ENCODE results near the gene LGALS9.

Gene LGALS9

GRCh38 chr17:27593857-27594255 lies 37.1 kb upstream of the LGALS9 start (continued):
- TF ChIP-seq ZNF184 (tag by site-specific recombination; IDR thresholded peaks at IDR 0.05) (no peak), SCRT1 (tag by site-specific recombination; IDR thresholded peaks at IDR 0.05; ENCODE audit: borderline replicate concordance) (no peak), ZXDB (tag by site-specific recombination; IDR thresholded peaks at IDR 0.05) (no peak), ZNF335 (tag by site-specific recombination; conservative IDR thresholded peaks at IDR 0.05) (no peak), ZNF121 (tag by site-specific recombination; IDR thresholded peaks at IDR 0.05) (no peak), TRIM28 (IDR thresholded peaks at IDR 0.05; ENCODE audit: borderline replicate concordance, low read length) (no peak), ZNF211 (tag by site-specific recombination; IDR thresholded peaks at IDR 0.05; ENCODE audit: low read depth) (no peak)
- TF ChIP-seq, protein P1, sequence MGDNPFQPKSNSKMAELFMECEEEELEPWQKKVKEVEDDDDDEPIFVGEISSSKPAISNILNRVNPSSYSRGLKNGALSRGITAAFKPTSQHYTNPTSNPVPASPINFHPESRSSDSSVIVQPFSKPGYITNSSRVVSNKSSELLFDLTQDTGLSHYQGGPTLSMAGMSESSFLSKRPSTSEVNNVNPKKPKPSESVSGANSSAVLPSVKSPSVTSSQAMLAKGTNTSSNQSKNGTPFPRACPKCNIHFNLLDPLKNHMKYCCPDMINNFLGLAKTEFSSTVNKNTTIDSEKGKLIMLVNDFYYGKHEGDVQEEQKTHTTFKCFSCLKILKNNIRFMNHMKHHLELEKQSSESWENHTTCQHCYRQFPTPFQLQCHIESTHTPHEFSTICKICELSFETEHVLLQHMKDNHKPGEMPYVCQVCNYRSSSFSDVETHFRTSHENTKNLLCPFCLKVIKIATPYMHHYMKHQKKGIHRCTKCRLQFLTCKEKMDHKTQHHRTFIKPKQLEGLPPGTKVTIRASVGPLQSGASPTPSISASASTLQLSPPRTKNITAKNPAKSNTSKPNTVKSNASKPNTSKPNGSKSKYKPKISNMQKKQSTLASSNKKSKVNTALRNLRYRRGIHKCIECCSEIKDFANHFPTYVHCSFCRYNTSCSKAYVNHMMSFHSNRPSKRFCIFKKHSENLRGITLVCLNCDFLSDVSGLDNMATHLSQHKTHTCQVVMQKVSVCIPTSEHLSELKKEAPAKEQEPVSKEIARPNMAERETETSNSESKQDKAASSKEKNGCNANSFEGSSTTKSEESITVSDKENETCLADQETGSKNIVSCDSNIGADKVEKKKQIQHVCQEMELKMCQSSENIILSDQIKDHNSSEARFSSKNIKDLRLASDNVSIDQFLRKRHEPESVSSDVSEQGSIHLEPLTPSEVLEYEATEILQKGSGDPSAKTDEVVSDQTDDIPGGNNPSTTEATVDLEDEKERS (tag by site-specific recombination; IDR thresholded peaks at IDR 0.05), result no peak

- Histone ChIP-seq H3K36me3 (ENCODE audit: control insufficient read depth in 2 of 2, insufficient read depth in 1 of 2, low read length in 2 of 2) (peaks cover 0 to 53% of the 10 kb centered on the region in 2 experiments; a peak in 1 of 3 replicates), H3K4me3 (ENCODE audit: low read depth, low read length) (no peak overlapping the region), H3K4me1 (ENCODE audit: control insufficient read depth, insufficient read depth, low read length) (no peaks in the 10 kb centered on the region), H3K27ac (ENCODE audit: extremely low read depth, low read depth, low read length) (no peak overlapping the region), H3K9me3 (ENCODE audit: control insufficient read depth, insufficient read depth, low read depth, low read length) (no peaks in the 10 kb centered on the region)
- TF ChIP-seq ZNF175 (tag by site-specific recombination; IDR thresholded peaks at IDR 0.05) (no peak), ZNF658 (tag by site-specific recombination; IDR thresholded peaks at IDR 0.05) (no peak), KLF1 (tag by site-specific recombination; IDR thresholded peaks at IDR 0.05) (no peak), ZNF837 (tag by site-specific recombination; IDR thresholded peaks at IDR 0.05) (no peak), ZNF274 (IDR thresholded peaks at IDR 0.05; ENCODE audit: low read length) (no peak), ZNF274 (tag by site-specific recombination; IDR thresholded peaks at IDR 0.05; ENCODE audit: borderline replicate concordance) (no peak), ZNF211 (tag by site-specific recombination; IDR thresholded peaks at IDR 0.05; ENCODE audit: low read depth) (no peak), ZBTB8A (tag by site-specific recombination; IDR thresholded peaks at IDR 0.05) (no peak)
- ChIA-PET CTCF (interaction anchor here (1.0 to 4.3 kb wide), 5 partner anchors 8 to 358 kb away, joined by 4 to 28 read pairs (median 10); no protein-coding TSS in a partner anchor), POLR2A (interaction anchor here (0.5 kb wide), 1 partner anchor 35 kb away, joined by 3 read pairs; no protein-coding TSS in a partner anchor)
Observed at GRCh38 chr17:27595208-27595607, 35.8 kb upstream of the LGALS9 start.

DNA sequence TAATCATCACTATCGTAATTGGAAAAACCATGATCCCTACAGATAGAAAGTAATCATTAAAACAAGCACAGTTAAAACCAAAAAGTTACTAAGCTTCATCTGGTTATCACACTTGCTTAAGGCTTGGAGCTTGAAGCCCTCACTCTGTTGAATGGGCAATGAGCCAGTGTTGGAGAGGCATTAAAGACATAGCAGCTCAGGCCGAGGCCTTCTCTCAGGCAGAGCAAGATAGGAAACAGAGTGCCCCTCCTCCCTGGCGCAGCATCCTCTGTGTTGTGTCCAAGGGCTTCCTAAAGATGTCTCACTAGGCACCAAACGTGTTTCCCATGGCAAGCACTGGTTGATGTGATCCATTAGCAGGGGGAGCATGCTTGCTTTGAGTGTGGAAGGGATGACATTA lies 34.9 kb upstream of the LGALS9 start:
- POLR2A ChIA-PET, result interaction anchor here (0.6 to 1.1 kb wide), 5 partner anchors 9 to 257 kb away, joined by 3 to 5 read pairs (median 4); partner anchors contain the start of gene KSR1
- Histone ChIP-seq H3K9me3 (ENCODE audit: control insufficient read depth, insufficient read depth, low read depth, low read length) (no peaks in the 10 kb centered on the region), H3K36me3 (ENCODE audit: control insufficient read depth in 2 of 2, insufficient read depth in 1 of 2, low read length in 2 of 2) (peaks cover 0 to 56% of the 10 kb centered on the region in 2 experiments; a peak in 1 of 3 replicates), H3K4me1 (ENCODE audit: control insufficient read depth, insufficient read depth, low read length) (no peaks in the 10 kb centered on the region), H3K27ac (ENCODE audit: extremely low read depth, low read depth, low read length) (no peak overlapping the region), H3K4me3 (ENCODE audit: low read depth, low read length) (no peak overlapping the region)
- CTCF ChIA-PET, result interaction anchor here (1.0 to 3.4 kb wide), 5 partner anchors 27 to 359 kb away, joined by 4 to 18 read pairs (median 8); no protein-coding TSS in a partner anchor
- TF ChIP-seq GLIS1 (tag by site-specific recombination; IDR thresholded peaks at IDR 0.05), result no peak

GRCh38 chr17:27596566-27597187 lies 34.3 kb upstream of the LGALS9 start:
- no peaks in the 10 kb centered on the region for H3K4me1 ChIP-seq (ENCODE audit: control insufficient read depth, insufficient read depth, low read length)
- CTCF ChIA-PET, result interaction anchor here (1.3 to 3.4 kb wide), 6 partner anchors 10 to 359 kb away, joined by 5 to 18 read pairs (median 7); no protein-coding TSS in a partner anchor
- POLR2A ChIA-PET, result interaction anchor here (1.0 to 1.1 kb wide), 3 partner anchors 9 to 141 kb away, joined by 3 to 5 read pairs (median 4); partner anchors contain the start of gene KSR1
- no peaks in the 10 kb centered on the region for H3K9me3 ChIP-seq (ENCODE audit: control insufficient read depth, insufficient read depth, low read depth, low read length)
- no peak overlapping the region for H3K27ac ChIP-seq (ENCODE audit: extremely low read depth, low read depth, low read length)
- H3K36me3 ChIP-seq (ENCODE audit: control insufficient read depth in 2 of 2, insufficient read depth in 1 of 2, low read length in 2 of 2), result peaks cover 0 to 61% of the 10 kb centered on the region in 2 experiments; a peak in 1 of 3 replicates
- no peak overlapping the region for H3K4me3 ChIP-seq (ENCODE audit: low read depth, low read length)
- no peak for TF ChIP-seq SCRT1 (tag by site-specific recombination; IDR thresholded peaks at IDR 0.05; ENCODE audit: borderline replicate concordance)
- TF ChIP-seq ZNF830 (tag by site-specific recombination; IDR thresholded peaks at IDR 0.05; ENCODE audit: low read depth), result no peak
- no peak for TF ChIP-seq SP7 (tag by site-specific recombination; IDR thresholded peaks at IDR 0.05)
- TF ChIP-seq ZNF2 (tag by site-specific recombination; IDR thresholded peaks at IDR 0.05), result no peak
- TF ChIP-seq, protein P1 (tag by site-specific recombination; IDR thresholded peaks at IDR 0.05), result no peak
- TF ChIP-seq, protein P2, sequence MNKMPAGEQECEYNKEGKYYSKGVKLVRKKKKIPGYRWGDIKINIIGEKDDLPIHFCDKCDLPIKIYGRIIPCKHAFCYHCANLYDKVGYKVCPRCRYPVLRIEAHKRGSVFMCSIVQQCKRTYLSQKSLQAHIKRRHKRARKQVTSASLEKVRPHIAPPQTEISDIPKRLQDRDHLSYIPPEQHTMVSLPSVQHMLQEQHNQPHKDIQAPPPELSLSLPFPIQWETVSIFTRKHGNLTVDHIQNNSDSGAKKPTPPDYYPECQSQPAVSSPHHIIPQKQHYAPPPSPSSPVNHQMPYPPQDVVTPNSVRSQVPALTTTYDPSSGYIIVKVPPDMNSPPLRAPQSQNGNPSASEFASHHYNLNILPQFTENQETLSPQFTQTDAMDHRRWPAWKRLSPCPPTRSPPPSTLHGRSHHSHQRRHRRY (tag by site-specific recombination; IDR thresholded peaks at IDR 0.05), result no peak
- no peak for TF ChIP-seq MYNN (tag by site-specific recombination; IDR thresholded peaks at IDR 0.05; ENCODE audit: borderline replicate concordance)
- no peak for TF ChIP-seq ZNF660 (tag by site-specific recombination; IDR thresholded peaks at IDR 0.05)
- no peak for TF ChIP-seq ZNF140 (tag by site-specific recombination; IDR thresholded peaks at IDR 0.05)

All from HEK293 (cell line).